A673 (cell line): ENCODE measurements around the gene SIK3. TPM values are rescaled to one million over a fixed set of nuclear protein-coding genes. Genes with fewer than 3 reads are reported as not detected.
"Not testable (repeated sequence)": the region's sequence is repeated elsewhere in the genome, so short reads cannot be mapped to it uniquely, and the experiment has no call there.

ENCODE experiments used
- BruUV-seq: library from RNA; stranded (reverse); fragments of 400-500 nt; replicated peaks from 2 replicates; lab custom pipeline; 2021; lab: Mats Ljungman, UMichigan
- CTCF ChIA-PET: fragments of 300-600 bp; sonication (Branson Sonifier 250); formaldehyde crosslinking; loops from one replicate; lab custom pipeline; 2022; ENCODE audit warnings: antibody characterized with exemption; lab: Charles Lee
- POLR2A ChIA-PET: fragments of 300-600 bp; sonication (Branson Sonifier 250); formaldehyde crosslinking; loops from one replicate; lab custom pipeline; 2022; ENCODE audit warnings: antibody characterized with exemption; ENCODE audit not compliant: low non-redundant PET; lab: Charles Lee
- DNase-seq: peaks from one replicate; pipeline ENCODE4 v3.0.0-alpha.2; 2015; ENCODE audit warnings: low spot score
- H3K27ac ChIP-seq: fragments of 200-600 bp; sonication (generic); 2 replicates; pipeline ENCODE4 v1.5.1; 2016; ENCODE audit warnings: mixed run types, low read depth, mild to moderate bottlenecking, mixed read lengths, antibody characterized with exemption, low read length; ENCODE audit not compliant: poor library complexity, severe bottlenecking
- H3K27me3 ChIP-seq: fragments of 200-600 bp; sonication (generic); replicated peaks from 2 replicates; pipeline ENCODE4 v1.6.1; 2017; ENCODE audit warnings: mixed run types, low read depth, mild to moderate bottlenecking, mixed read lengths, antibody characterized with exemption, low read length; ENCODE audit not compliant: insufficient read depth, poor library complexity
- H3K36me3 ChIP-seq: fragments of 200-600 bp; sonication (generic); 2 replicates; pipeline ENCODE4 v1.6.1; 2016; ENCODE audit warnings: mixed run types, mild to moderate bottlenecking, mixed read lengths, antibody characterized with exemption, low read length; ENCODE audit not compliant: insufficient read depth, poor library complexity, severe bottlenecking
- H3K4me1 ChIP-seq: fragments of 200-600 bp; sonication (generic); 2 replicates; pipeline ENCODE4 v1.6.1; 2017; ENCODE audit warnings: mixed run types, mild to moderate bottlenecking, mixed read lengths, antibody characterized with exemption, low read length; ENCODE audit not compliant: insufficient read depth, poor library complexity, severe bottlenecking
- H3K4me3 ChIP-seq: fragments of 200-600 bp; sonication (generic); 2 replicates; pipeline ENCODE4 v1.5.1; 2016; ENCODE audit warnings: low read depth, mixed run types, mild to moderate bottlenecking, mixed read lengths, low read length; ENCODE audit not compliant: poor library complexity, severe bottlenecking
- H3K9me3 ChIP-seq: fragments of 200-600 bp; sonication (generic); 2 replicates; pipeline ENCODE4 v1.6.1; 2016; ENCODE audit warnings: mixed run types, low read depth, mild to moderate bottlenecking, mixed read lengths, antibody characterized with exemption, low read length; ENCODE audit not compliant: poor library complexity, severe bottlenecking
- EZH2 ChIP-seq: fragments of 200-600 bp; sonication (generic); IDR thresholded peaks from 2 replicates; pipeline ENCODE4 v1.6.1; 2017; ENCODE audit warnings: borderline replicate concordance, low read depth, mild to moderate bottlenecking, mixed read lengths, antibody characterized with exemption, low read length; ENCODE audit not compliant: poor library complexity, severe bottlenecking
- intact Hi-C: fragments of 100-400 bp; cut with micrococcal nuclease; formaldehyde crosslinking; loops from one replicate; pipeline ENCODE4 v1.10.0; 2022; ENCODE audit not compliant: unreplicated experiment
- total RNA-seq: library from RNA; stranded (reverse); gene quantifications from 2 replicates; pipeline ENCODE4 v1.2.3, GENCODE V29; 2021
- TF ChIP-seq, protein P1 (sequence below): fragments of 300-800, 200-600 bp; sonication (generic); conservative IDR thresholded peaks from 2 replicates; pipeline ENCODE4 v1.5.1; 2017; ENCODE audit warnings: low read depth, mild to moderate bottlenecking, antibody characterized with exemption, low read length, moderate library complexity, mixed read lengths

SIK3 gene
- total RNA-seq, 1 experiment from 2014 or later: 81.7 TPM

DNA sequence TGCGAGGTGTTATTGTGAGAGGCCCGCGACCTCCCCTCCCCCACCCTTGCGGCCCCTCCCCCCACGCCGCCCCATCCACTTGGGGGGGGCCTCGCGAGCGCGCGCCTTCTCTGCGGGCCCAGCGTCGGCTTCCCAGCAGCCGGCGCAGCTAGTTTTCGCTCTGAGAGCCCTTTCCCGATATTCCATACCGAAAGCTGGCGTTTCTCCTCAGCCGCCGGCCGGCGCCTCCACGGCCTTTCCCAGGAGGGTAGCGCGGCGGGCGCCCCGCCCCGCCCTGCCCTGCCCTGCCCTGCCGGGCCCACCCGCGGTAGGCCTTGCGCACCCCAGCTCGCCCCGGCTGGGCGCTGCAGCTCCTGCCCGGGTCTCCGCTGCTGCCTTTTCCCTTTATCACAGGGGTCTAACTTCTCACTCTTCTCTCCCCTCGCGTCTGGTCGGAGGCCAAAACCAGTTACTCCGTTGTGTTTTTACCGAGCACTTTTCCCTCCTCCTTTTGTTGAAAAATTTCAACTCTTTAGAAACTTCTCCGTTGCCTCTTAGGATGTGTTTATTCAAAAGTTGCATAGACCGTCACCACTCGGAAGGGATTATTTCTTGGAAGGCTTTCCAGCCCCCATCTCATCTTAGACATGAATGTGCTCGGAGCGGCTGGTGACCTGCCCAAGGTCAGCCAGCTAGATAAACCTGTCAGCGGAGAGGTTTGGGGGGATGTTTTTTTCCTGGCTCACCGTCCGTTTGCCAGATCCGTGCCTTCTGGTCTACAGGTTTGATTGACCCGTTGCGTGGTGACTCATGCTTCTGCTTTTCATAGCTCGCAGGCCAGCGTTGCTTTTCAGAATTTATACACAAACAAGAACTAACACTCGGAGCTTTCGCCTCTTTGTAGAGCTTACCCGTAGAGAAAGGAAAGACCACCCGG is 46.5 kb upstream of the SIK3 start:
- no peaks in the 10 kb centered on the region for H3K9me3 ChIP-seq
- peaks cover 21% of the 10 kb centered on the region for H3K36me3 ChIP-seq
- DNase-seq: peak; percentile 63
- TF ChIP-seq, protein P1, sequence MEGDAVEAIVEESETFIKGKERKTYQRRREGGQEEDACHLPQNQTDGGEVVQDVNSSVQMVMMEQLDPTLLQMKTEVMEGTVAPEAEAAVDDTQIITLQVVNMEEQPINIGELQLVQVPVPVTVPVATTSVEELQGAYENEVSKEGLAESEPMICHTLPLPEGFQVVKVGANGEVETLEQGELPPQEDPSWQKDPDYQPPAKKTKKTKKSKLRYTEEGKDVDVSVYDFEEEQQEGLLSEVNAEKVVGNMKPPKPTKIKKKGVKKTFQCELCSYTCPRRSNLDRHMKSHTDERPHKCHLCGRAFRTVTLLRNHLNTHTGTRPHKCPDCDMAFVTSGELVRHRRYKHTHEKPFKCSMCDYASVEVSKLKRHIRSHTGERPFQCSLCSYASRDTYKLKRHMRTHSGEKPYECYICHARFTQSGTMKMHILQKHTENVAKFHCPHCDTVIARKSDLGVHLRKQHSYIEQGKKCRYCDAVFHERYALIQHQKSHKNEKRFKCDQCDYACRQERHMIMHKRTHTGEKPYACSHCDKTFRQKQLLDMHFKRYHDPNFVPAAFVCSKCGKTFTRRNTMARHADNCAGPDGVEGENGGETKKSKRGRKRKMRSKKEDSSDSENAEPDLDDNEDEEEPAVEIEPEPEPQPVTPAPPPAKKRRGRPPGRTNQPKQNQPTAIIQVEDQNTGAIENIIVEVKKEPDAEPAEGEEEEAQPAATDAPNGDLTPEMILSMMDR: no peak
- TF ChIP-seq EZH2: no peak
- H3K4me3 ChIP-seq: peak overlapping the region; percentile 97
- peak overlapping the region; percentile 81 for H3K27ac ChIP-seq
- no TSS peak for BruUV-seq
- H3K27me3 ChIP-seq: no peaks in the 10 kb centered on the region
- H3K4me1 ChIP-seq: peaks cover 6% of the 10 kb centered on the region
- intact Hi-C loops: loop anchor here (5.0 kb wide), 1 partner anchor 33 kb away; the partner anchor contains the start of gene SIDT2
- CTCF ChIA-PET: interaction anchor here (0.7 to 0.8 kb wide), 4 partner anchors 30 to 353 kb away, joined by 3 to 4 read pairs (median 4); partner anchors contain the start of gene APOA5
- POLR2A ChIA-PET: no interaction called here

DNA sequence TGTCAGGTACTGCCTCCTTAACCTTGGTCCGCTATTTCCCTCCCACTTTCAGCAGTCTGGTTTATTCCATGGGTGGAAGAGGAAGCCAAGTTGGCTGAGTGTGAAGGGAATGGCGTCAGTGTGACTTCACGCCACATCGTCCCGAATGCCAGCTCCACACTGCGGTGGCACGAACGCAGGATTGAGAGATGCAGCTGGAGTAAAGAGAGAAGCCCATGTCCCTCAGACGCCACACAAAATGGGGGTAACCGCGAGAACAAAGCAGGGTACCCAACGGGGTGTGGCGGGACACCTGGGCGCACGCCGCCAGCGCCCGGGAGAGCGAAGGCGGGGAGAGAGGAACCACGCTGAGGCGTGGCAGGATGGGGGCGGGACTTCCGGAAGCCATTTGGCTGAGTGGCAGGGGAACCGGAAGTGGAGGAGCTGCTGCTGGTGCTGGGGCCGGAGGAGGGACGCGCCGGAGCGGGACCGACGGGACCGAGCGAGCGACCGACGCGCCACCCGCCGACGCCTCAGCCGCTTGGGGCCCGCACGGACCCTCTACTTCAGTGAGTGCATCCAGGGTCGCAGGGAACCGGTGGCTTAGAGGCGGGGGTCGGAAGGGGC is 45.7 kb upstream of the SIK3 start, which contains the start of gene PAFAH1B2:
PAFAH1B2 (plus strand) TSS at position 417 of the 606 bp plus-strand sequence. CDS start 8,161 bp downstream, outside the sequence.
- BruUV-seq: no TSS peak
- Histone ChIP-seq H3K36me3 (peaks cover 19% of the 10 kb centered on the region), H3K4me1 (peaks cover 6% of the 10 kb centered on the region), H3K4me3 (peak within 1 kb of the TSS; percentile 97), H3K27ac (peak within 1 kb of the TSS; percentile 81), H3K9me3 (no peaks in the 10 kb centered on the region), H3K27me3 (no peaks in the 10 kb centered on the region)
- CTCF ChIA-PET: interaction anchor here (0.7 to 1.3 kb wide), 5 partner anchors 31 to 353 kb away, joined by 3 to 7 read pairs (median 4); partner anchors contain the start of genes APOA5 and RNF214
- TF ChIP-seq, protein P1: no peak
- no peak for TF ChIP-seq EZH2
- POLR2A ChIA-PET: interaction anchor here (0.6 to 0.7 kb wide), 2 partner anchors 44 to 125 kb away, joined by 3 to 18 read pairs; no protein-coding TSS in a partner anchor
- intact Hi-C loops: loop anchor here (5.0 kb wide), 1 partner anchor 33 kb away; the partner anchor contains the start of gene SIDT2
- DNase-seq: peak; percentile 98

DNA sequence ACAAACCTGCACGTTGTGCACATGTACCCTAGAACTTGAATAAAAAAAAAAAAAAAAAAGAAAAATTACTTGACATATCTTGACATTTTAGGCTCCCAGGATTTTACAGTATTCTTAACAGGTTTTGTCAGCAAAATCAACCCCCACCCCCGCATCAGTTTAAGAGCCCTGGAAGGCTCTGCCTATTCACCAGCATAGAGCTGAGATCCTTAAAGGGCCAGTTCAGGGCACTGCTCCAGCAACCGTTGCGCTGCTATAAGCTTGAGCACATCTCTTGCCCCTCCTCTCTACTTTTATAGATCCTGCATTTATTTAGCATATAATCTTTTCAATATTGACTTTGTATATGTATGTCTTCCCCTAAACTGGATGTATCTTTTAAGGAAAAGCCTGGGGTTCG is 45.2 kb upstream of the SIK3 start:
- no peaks in the 10 kb centered on the region for H3K27me3 ChIP-seq
- peaks cover 6% of the 10 kb centered on the region for H3K4me1 ChIP-seq
- TF ChIP-seq, protein P1: no peak
- TF ChIP-seq EZH2: no peak
- peak overlapping the region; percentile 97 for H3K4me3 ChIP-seq
- TSS peak; percentile 96 for BruUV-seq
- CTCF ChIA-PET: interaction anchor here (1.3 kb wide), 1 partner anchor 89 kb away, joined by 7 read pairs; the partner anchor contains the start of gene RNF214
- peak overlapping the region; percentile 81 for H3K27ac ChIP-seq
- no peaks in the 10 kb centered on the region for H3K9me3 ChIP-seq
- H3K36me3 ChIP-seq: peaks cover 16% of the 10 kb centered on the region
- intact Hi-C loops: loop anchor here (5.0 kb wide), 1 partner anchor 34 kb away; the partner anchor contains the start of gene SIDT2
- POLR2A ChIA-PET: interaction anchor here (0.6 to 0.7 kb wide), 2 partner anchors 45 to 124 kb away, joined by 3 to 18 read pairs; no protein-coding TSS in a partner anchor
- peak; percentile 75 for DNase-seq

DNA sequence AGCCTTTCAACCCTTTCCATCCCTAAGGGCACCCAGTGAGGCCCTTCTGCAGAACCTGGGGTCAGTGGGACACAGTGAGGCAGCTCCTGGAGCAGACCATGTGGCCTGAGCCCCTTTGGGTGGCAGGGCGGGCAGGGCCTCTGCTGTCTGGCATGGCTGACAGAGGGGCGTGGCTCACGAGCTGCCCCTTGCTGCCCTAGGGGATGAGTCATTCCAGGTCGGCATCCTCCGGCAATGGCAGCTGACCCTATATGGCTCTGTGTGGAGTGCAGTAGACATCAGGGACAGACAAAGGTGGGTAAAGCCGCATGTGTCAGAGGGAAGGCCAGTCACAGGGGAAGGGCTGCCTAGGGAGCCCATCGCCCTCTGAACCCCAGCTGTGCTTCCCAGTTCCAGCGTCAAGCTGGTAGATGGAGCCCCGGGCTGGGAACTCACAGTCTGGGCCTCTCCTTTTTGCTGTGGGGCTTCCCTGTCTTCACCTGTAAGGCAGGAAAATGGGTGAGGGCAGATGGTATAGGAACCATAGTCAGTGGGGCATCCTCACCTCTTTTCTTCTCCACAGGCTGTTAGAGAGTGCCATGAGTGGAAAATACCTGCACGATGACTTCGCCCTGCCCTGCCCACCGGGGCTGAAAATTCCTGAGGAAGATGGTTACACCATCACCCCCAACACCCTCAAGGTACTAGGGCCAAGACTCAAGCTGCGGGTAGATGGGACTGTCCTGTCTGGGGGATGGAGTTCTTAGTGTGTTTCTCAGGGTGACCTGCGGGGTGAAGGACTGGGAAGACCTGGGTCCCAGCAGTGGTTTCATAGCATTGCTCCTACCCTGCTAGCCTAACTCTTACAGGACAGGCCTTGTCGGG is 39.2 kb upstream of the SIK3 start:
- BruUV-seq, POLR2A ChIA-PET, CTCF ChIA-PET, H3K4me1 ChIP-seq, H3K36me3 ChIP-seq, H3K4me3 ChIP-seq, H3K27ac ChIP-seq, H3K9me3 ChIP-seq, intact Hi-C loops, H3K27me3 ChIP-seq, DNase-seq: not testable (repeated sequence)
